ENCODE measurements around the gene SESTD1. TPM values are rescaled to one million over a fixed set of nuclear protein-coding genes. Genes with fewer than 3 reads are reported as not detected.

SESTD1 gene
- total and polyA plus RNA-seq, 2 of the 13 experiments (the other 11 are each of a cell fraction or from before 2014, with no cell fraction given), result 74.4 to 101 TPM

DNA sequence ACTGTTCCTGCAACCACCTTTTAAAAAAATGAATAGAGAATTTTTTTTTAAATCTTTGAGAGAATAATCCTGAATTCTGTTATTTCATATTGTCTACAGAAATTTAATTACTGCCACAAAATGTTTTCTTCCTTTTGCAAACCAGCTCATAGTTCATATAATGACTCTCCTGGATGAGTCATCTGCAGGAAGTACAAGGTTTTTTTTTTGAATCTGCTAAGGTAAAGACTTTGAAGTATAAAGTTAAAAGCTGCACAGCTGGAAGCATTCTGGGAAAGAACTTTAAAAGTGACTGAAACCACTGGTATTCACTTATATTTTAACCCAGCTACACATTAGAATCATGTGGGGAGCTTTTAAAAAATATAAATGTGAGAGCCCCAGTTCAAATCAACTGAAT lies 25.4 kb downstream of the SESTD1 start (continued):
- TF ChIP-seq AFF4 (CRISPR knock-in tag; IDR thresholded peaks at IDR 0.05), result no peak
- TF ChIP-seq RCOR2 (CRISPR knock-in tag; IDR thresholded peaks at IDR 0.05), result peak; percentile 50; the same call in 1 of the 2 replicates
- TF ChIP-seq ZNF317 (CRISPR knock-in tag; IDR thresholded peaks at IDR 0.05), result 0 out of 2 replicates have a peak, but pooled peaks have one; percentile 1
- TF ChIP-seq NR2F6 (IDR thresholded peaks at IDR 0.05), result no peak; the same call in 1 of the 2 replicates
- peak; percentile 45; the same call in 1 of the 2 replicates for TF ChIP-seq NR2F6 (CRISPR knock-in tag; IDR thresholded peaks at IDR 0.05)
- TF ChIP-seq CREM (IDR thresholded peaks at IDR 0.05), result peak; percentile 79
- no peak for TF ChIP-seq CREM (CRISPR knock-in tag; IDR thresholded peaks at IDR 0.05)
- TF ChIP-seq, protein P1, sequence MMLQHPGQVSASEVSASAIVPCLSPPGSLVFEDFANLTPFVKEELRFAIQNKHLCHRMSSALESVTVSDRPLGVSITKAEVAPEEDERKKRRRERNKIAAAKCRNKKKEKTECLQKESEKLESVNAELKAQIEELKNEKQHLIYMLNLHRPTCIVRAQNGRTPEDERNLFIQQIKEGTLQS (CRISPR knock-in tag; IDR thresholded peaks at IDR 0.05), result peak; percentile 92
- TF ChIP-seq RXRB (CRISPR knock-in tag; IDR thresholded peaks at IDR 0.05; ENCODE audit: borderline replicate concordance), result peak; percentile 52; the same call in 1 of the 2 replicates
- TF ChIP-seq DPF2 (CRISPR knock-in tag; IDR thresholded peaks at IDR 0.05; ENCODE audit: borderline replicate concordance, low read depth), result peak; percentile 61; the same call in 1 of the 2 replicates
- TF ChIP-seq, protein P2, sequence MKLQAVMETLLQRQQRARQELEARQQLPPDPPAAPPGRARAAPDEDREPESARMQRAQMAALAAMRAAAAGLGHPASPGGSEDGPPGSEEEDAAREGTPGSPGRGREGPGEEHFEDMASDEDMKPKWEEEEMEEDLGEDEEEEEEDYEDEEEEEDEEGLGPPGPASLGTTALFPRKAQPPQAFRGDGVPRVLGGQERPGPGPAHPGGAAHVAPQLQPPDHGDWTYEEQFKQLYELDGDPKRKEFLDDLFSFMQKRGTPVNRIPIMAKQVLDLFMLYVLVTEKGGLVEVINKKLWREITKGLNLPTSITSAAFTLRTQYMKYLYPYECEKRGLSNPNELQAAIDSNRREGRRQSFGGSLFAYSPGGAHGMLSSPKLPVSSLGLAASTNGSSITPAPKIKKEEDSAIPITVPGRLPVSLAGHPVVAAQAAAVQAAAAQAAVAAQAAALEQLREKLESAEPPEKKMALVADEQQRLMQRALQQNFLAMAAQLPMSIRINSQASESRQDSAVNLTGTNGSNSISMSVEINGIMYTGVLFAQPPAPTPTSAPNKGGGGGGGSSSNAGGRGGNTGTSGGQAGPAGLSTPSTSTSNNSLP (IDR thresholded peaks at IDR 0.05; ENCODE audit: low read depth, low read length), result peak; percentile 80; the same call in 1 of the 2 replicates
- TF ChIP-seq ATF4 (CRISPR knock-in tag; IDR thresholded peaks at IDR 0.05), result peak in 1 of 2 experiments; percentile 36; a peak in 1 of 4 replicates
- TF ChIP-seq ETV5 (CRISPR knock-in tag; IDR thresholded peaks at IDR 0.05; ENCODE audit: borderline replicate concordance), result peak; percentile 74; the same call in 1 of the 2 replicates
- TF ChIP-seq, protein P3, sequence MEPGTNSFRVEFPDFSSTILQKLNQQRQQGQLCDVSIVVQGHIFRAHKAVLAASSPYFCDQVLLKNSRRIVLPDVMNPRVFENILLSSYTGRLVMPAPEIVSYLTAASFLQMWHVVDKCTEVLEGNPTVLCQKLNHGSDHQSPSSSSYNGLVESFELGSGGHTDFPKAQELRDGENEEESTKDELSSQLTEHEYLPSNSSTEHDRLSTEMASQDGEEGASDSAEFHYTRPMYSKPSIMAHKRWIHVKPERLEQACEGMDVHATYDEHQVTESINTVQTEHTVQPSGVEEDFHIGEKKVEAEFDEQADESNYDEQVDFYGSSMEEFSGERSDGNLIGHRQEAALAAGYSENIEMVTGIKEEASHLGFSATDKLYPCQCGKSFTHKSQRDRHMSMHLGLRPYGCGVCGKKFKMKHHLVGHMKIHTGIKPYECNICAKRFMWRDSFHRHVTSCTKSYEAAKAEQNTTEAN (CRISPR knock-in tag; conservative IDR thresholded peaks at IDR 0.05), result 0 out of 2 replicates have a peak, but pooled peaks have one; percentile 12
- TF ChIP-seq ZNF335 (CRISPR knock-in tag; IDR thresholded peaks at IDR 0.05), result no peak
- peak; percentile 60 for TF ChIP-seq SAP130 (CRISPR knock-in tag; IDR thresholded peaks at IDR 0.05; ENCODE audit: low read depth)
- TF ChIP-seq NCOR1 (IDR thresholded peaks at IDR 0.05; ENCODE audit: borderline replicate concordance, low read length), result peak; percentile 58; the same call in 1 of the 2 replicates
- TF ChIP-seq ASH2L (IDR thresholded peaks at IDR 0.05; ENCODE audit: insufficient read length, low read depth, low read length), result peak; percentile 69
- TF ChIP-seq KLF15 (CRISPR knock-in tag; IDR thresholded peaks at IDR 0.05; ENCODE audit: borderline replicate concordance), result no peak
- TF ChIP-seq POGZ (CRISPR knock-in tag; IDR thresholded peaks at IDR 0.05), result peak; percentile 61; the same call in 1 of the 2 replicates
- TF ChIP-seq, protein P4, sequence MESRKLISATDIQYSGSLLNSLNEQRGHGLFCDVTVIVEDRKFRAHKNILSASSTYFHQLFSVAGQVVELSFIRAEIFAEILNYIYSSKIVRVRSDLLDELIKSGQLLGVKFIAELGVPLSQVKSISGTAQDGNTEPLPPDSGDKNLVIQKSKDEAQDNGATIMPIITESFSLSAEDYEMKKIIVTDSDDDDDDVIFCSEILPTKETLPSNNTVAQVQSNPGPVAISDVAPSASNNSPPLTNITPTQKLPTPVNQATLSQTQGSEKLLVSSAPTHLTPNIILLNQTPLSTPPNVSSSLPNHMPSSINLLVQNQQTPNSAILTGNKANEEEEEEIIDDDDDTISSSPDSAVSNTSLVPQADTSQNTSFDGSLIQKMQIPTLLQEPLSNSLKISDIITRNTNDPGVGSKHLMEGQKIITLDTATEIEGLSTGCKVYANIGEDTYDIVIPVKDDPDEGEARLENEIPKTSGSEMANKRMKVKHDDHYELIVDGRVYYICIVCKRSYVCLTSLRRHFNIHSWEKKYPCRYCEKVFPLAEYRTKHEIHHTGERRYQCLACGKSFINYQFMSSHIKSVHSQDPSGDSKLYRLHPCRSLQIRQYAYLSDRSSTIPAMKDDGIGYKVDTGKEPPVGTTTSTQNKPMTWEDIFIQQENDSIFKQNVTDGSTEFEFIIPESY (CRISPR knock-in tag; IDR thresholded peaks at IDR 0.05), result no peak

Data from HepG2 (cell line).